IMR-90 (cell line): ENCODE results near the gene NLRP10.

Experiments
- CEBPB ChIP-seq: IDR thresholded peaks from 2 replicates; pipeline ENCODE4 v1.6.1; 2012; ENCODE audit warnings: low read depth, low read length, improper control_type of control experiment
- CTCF ChIP-seq: conservative IDR thresholded peaks from 2 replicates; pipeline ENCODE4 v1.5.1; 2012; ENCODE audit warnings: mild to moderate bottlenecking, low read depth, low read length, improper control_type of control experiment
- FOS ChIP-seq: fragments of 150-350 bp; IDR thresholded peaks from 2 replicates; pipeline ENCODE4 v1.6.1; 2016; ENCODE audit warnings: low read depth, low read length
- POLR2A ChIP-seq: IDR thresholded peaks from 2 replicates; pipeline ENCODE4 v1.6.1; 2012; ENCODE audit warnings: mild to moderate bottlenecking, low read depth, low read length
- RAD21 ChIP-seq: IDR thresholded peaks from 2 replicates; pipeline ENCODE4 v1.6.1; 2012; ENCODE audit warnings: low read length, improper control_type of control experiment
- RCOR1 ChIP-seq: IDR thresholded peaks from 2 replicates; pipeline ENCODE4 v1.6.1; 2012; ENCODE audit warnings: mild to moderate bottlenecking, low read length, improper control_type of control experiment; ENCODE audit not compliant: insufficient replicate concordance
- RFX5 ChIP-seq: IDR thresholded peaks from 2 replicates; pipeline ENCODE4 v1.8.0; 2012; ENCODE audit warnings: low read depth, mild to moderate bottlenecking, low read length, moderate library complexity
- SMC3 ChIP-seq: fragments of 150-350 bp; IDR thresholded peaks from 2 replicates; pipeline ENCODE4 v1.6.1; 2016; ENCODE audit warnings: low read depth, mild to moderate bottlenecking, antibody characterized with exemption, low read length, moderate library complexity
- USF2 ChIP-seq: fragments of 150-350 bp; IDR thresholded peaks from 2 replicates; pipeline ENCODE4 v1.6.1; 2017; ENCODE audit warnings: mild to moderate bottlenecking, antibody characterized with exemption, low read length, low read depth

DNA sequence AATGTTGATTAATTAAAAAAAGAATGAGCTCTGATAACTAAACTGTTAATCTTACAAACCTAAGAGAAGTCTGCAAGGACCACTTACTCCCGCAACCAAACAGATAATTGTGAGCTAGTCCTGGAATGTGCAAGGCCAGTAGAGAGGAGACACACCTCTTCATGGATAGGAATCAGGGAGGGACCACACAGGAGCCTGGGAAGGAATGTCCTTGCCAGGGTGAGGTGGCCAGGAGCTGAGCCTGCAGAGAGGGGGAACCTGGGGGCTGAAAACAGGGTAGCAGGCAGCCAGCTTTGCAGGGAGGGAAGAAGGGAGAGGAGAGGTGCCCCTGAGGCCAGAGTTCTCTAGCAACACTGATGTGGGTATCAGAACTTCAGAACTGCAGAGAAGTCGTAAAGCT is 9.4 kb upstream of the NLRP10 start:
- TF ChIP-seq CTCF (no peak), CEBPB (no peak), USF2 (no peak), FOS (no peak), POLR2A (no peak), RCOR1 (no peak), RFX5 (no peak), RAD21 (no peak), SMC3 (no peak)
